Measurements from ENCODE around the gene IL2RA. TPM values are rescaled to one million over a fixed set of nuclear protein-coding genes. Genes with fewer than 3 reads are reported as not detected.
A peak's percentile ranks its signal among the peaks of the same experiment; 100 is the strongest.

Gene IL2RA
- total RNA-seq, 1 experiment from 2014 or later: not detected

DNA sequence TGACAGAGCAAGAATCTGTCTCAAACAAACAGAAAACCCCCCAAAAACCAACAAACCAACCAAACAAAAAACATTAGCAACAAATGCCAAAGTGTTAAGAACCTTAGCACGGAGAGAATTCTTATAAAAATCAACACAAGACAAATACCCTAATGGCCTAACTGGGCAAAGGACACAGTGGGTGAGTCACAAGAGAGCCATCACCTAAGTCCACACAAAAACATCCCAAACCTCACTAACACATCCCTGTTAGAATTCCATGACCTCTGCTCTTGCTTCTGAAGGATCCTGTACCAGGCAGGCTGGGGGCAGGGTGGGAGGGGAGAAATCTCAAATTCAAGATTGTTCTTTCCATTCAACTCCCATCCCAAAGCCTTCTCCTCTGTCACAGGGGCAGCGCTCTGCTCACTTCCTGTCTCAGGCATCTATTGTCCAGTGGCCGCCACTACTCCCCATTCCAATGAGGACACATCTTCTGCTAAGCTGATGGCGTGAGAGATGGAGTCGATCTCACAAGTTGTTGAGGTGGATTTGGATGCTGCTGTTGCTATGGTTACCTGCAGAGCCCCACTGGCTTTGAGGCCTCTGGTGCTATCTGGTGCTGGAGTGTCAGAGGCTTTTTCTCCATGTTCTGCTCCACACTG, 94.0 kb downstream of the IL2RA start:
- H3K4me3 Mint-ChIP-seq (ENCODE audit: low read depth, unreplicated experiment): no peak overlapping the region
- H3K36me3 Mint-ChIP-seq (ENCODE audit: insufficient read depth, unreplicated experiment): peaks cover 29% of the 10 kb centered on the region
- CTCF ChIA-PET: no interaction called here
- peaks cover 64% of the 10 kb centered on the region for H3K4me1 Mint-ChIP-seq (ENCODE audit: low read depth, unreplicated experiment)
- no TSS peak for BruUV-seq (replicated peaks)
- peak overlapping the region; percentile 61 for H3K27ac Mint-ChIP-seq (ENCODE audit: unreplicated experiment)
- no peaks in the 10 kb centered on the region for H3K27me3 Mint-ChIP-seq (ENCODE audit: unreplicated experiment)
- H3K9me3 Mint-ChIP-seq (ENCODE audit: low read depth, unreplicated experiment): no peaks in the 10 kb centered on the region
- DNase-seq: no peak
- intact Hi-C loops (cut with micrococcal nuclease; ENCODE audit: unreplicated experiment): no loop called here
- TF ChIP-seq, protein P1, sequence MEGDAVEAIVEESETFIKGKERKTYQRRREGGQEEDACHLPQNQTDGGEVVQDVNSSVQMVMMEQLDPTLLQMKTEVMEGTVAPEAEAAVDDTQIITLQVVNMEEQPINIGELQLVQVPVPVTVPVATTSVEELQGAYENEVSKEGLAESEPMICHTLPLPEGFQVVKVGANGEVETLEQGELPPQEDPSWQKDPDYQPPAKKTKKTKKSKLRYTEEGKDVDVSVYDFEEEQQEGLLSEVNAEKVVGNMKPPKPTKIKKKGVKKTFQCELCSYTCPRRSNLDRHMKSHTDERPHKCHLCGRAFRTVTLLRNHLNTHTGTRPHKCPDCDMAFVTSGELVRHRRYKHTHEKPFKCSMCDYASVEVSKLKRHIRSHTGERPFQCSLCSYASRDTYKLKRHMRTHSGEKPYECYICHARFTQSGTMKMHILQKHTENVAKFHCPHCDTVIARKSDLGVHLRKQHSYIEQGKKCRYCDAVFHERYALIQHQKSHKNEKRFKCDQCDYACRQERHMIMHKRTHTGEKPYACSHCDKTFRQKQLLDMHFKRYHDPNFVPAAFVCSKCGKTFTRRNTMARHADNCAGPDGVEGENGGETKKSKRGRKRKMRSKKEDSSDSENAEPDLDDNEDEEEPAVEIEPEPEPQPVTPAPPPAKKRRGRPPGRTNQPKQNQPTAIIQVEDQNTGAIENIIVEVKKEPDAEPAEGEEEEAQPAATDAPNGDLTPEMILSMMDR (IDR thresholded peaks at IDR 0.05; ENCODE audit: unreplicated experiment): no peak

DNA sequence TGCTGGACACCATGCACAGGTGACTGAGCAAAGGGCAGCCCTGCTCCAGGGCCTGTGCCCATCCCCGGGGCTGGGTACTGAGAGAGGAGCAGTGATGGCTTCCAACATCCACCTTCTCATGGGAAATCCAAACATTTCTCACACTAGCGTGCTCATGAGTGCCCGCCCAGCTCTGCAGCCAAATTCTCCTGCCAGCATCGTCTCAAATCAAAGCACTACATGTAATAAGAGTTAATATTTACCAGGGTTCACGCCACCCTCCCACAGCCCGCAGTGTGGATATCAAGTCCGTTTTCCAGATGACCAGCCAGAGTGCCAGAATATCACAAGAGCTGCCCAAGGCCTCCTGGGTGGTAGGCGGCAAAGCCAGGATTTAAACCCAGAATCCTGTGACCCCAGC, 96.9 kb downstream of the IL2RA start:
- H3K9me3 Mint-ChIP-seq (ENCODE audit: low read depth, unreplicated experiment): no peaks in the 10 kb centered on the region
- no TSS peak for BruUV-seq (replicated peaks)
- H3K4me1 Mint-ChIP-seq (ENCODE audit: low read depth, unreplicated experiment): peaks cover 38% of the 10 kb centered on the region
- no peak overlapping the region for H3K4me3 Mint-ChIP-seq (ENCODE audit: low read depth, unreplicated experiment)
- TF ChIP-seq, protein P1 (IDR thresholded peaks at IDR 0.05; ENCODE audit: unreplicated experiment): no peak
- peaks cover 35% of the 10 kb centered on the region for H3K36me3 Mint-ChIP-seq (ENCODE audit: insufficient read depth, unreplicated experiment)
- intact Hi-C loops (cut with micrococcal nuclease; ENCODE audit: unreplicated experiment): no loop called here
- DNase-seq: no peak
- CTCF ChIA-PET: no interaction called here
- H3K27ac Mint-ChIP-seq (ENCODE audit: unreplicated experiment): no peak overlapping the region
- H3K27me3 Mint-ChIP-seq (ENCODE audit: unreplicated experiment): no peaks in the 10 kb centered on the region

DNA sequence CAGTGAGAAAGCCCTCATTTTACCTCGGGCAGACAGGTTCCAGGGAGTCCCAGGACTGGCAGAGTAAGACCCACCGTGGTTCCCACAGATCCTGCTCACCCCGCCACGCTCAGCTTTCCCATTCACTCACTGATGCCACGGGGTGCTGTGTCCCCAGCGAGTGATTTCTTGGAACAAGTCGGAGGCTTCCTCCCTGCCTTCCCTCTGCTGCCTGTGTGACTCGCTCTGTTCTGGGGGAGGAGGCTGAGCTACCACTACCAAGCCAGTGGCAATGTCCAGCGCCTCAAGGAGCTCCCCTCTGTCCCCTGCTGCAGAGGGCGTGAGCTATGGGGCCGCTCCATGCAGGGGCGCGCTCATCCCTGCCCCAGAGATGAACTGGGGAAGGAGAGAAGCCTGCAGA, 97.4 kb downstream of the IL2RA start:
- no peak overlapping the region for H3K4me3 Mint-ChIP-seq (ENCODE audit: low read depth, unreplicated experiment)
- CTCF ChIA-PET: no interaction called here
- H3K36me3 Mint-ChIP-seq (ENCODE audit: insufficient read depth, unreplicated experiment): peaks cover 35% of the 10 kb centered on the region
- no peaks in the 10 kb centered on the region for H3K27me3 Mint-ChIP-seq (ENCODE audit: unreplicated experiment)
- peaks cover 35% of the 10 kb centered on the region for H3K4me1 Mint-ChIP-seq (ENCODE audit: low read depth, unreplicated experiment)
- TF ChIP-seq, protein P1 (IDR thresholded peaks at IDR 0.05; ENCODE audit: unreplicated experiment): no peak
- no TSS peak for BruUV-seq (replicated peaks)
- intact Hi-C loops (cut with micrococcal nuclease; ENCODE audit: unreplicated experiment): no loop called here
- DNase-seq: no peak
- H3K9me3 Mint-ChIP-seq (ENCODE audit: low read depth, unreplicated experiment): no peaks in the 10 kb centered on the region
- H3K27ac Mint-ChIP-seq (ENCODE audit: unreplicated experiment): no peak overlapping the region

DNA sequence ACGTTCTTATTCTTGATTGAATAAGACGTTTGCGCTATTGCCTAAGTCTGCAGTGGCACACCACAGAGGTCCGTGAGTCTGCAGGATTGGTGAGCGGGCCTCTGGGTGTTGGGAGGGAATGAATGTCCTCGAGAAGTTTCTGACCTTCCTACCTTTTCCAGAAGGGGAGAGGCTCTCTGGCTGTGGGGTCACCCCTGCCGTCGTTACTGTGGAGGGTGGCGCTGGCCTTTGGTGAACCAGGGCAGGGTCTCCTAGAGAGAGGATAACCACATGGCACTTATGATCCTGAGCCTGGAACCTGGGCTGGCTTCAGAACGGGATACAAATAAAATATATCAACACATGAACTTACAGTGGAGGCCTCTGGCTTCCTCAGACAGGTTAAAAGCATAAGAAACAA, 98.6 kb downstream of the IL2RA start:
- no peak overlapping the region for H3K4me3 Mint-ChIP-seq (ENCODE audit: low read depth, unreplicated experiment)
- H3K36me3 Mint-ChIP-seq (ENCODE audit: insufficient read depth, unreplicated experiment): peaks cover 32% of the 10 kb centered on the region
- CTCF ChIA-PET: no interaction called here
- intact Hi-C loops (cut with micrococcal nuclease; ENCODE audit: unreplicated experiment): no loop called here
- TF ChIP-seq, protein P1 (IDR thresholded peaks at IDR 0.05; ENCODE audit: unreplicated experiment): no peak
- no peaks in the 10 kb centered on the region for H3K27me3 Mint-ChIP-seq (ENCODE audit: unreplicated experiment)
- BruUV-seq (replicated peaks): no TSS peak
- no peak for DNase-seq
- peaks cover 38% of the 10 kb centered on the region for H3K4me1 Mint-ChIP-seq (ENCODE audit: low read depth, unreplicated experiment)
- H3K9me3 Mint-ChIP-seq (ENCODE audit: low read depth, unreplicated experiment): no peaks in the 10 kb centered on the region
- H3K27ac Mint-ChIP-seq (ENCODE audit: unreplicated experiment): no peak overlapping the region
